Neural crest cell (in vitro differentiated cells): ENCODE measurements around the gene SLC12A1. TPM values are rescaled to one million over a fixed set of nuclear protein-coding genes. Genes with fewer than 3 reads are reported as not detected.

Experiments used
- DNase-seq: peaks from one replicate; pipeline ENCODE4 v3.0.0; 2021; ENCODE audit warnings: low read depth, mixed read lengths, low spot score
- H3K27ac Mint-ChIP-seq: one replicate; pipeline ENCODE4 v1.8.0; 2021; ENCODE audit warnings: mild to moderate bottlenecking, mixed read lengths; ENCODE audit not compliant: unreplicated experiment
- H3K27me3 Mint-ChIP-seq: 2 replicates; pipeline ENCODE4 v1.8.0; 2021; ENCODE audit warnings: low read depth, mild to moderate bottlenecking, mixed read lengths
- H3K36me3 Mint-ChIP-seq: 2 replicates; pipeline ENCODE4 v1.8.0; 2021; ENCODE audit warnings: low read depth, mild to moderate bottlenecking, mixed read lengths
- H3K4me1 Mint-ChIP-seq: 2 replicates; pipeline ENCODE4 v1.8.0; 2021; ENCODE audit warnings: mixed read lengths
- H3K4me3 Mint-ChIP-seq: one replicate; pipeline ENCODE4 v1.8.0; 2021; ENCODE audit warnings: mild to moderate bottlenecking, mixed read lengths
- H3K9me3 Mint-ChIP-seq: 2 replicates; pipeline ENCODE4 v1.8.0; 2021; ENCODE audit warnings: mixed read lengths
- total RNA-seq: library from RNA; stranded (reverse); gene quantifications from 2 replicates; pipeline ENCODE4 v1.2.1, GENCODE V29; 2021
- TF ChIP-seq, protein P1 (sequence below): fragments of 200-600 bp; sonication (generic); conservative IDR thresholded peaks from 2 replicates; pipeline ENCODE4 v1.5.0; 2021; ENCODE audit warnings: antibody characterized with exemption, mild to moderate bottlenecking

The SLC12A1 gene
- total RNA-seq, 1 donor from 2014 or later = 0.16 TPM

- TF ChIP-seq, protein P1, sequence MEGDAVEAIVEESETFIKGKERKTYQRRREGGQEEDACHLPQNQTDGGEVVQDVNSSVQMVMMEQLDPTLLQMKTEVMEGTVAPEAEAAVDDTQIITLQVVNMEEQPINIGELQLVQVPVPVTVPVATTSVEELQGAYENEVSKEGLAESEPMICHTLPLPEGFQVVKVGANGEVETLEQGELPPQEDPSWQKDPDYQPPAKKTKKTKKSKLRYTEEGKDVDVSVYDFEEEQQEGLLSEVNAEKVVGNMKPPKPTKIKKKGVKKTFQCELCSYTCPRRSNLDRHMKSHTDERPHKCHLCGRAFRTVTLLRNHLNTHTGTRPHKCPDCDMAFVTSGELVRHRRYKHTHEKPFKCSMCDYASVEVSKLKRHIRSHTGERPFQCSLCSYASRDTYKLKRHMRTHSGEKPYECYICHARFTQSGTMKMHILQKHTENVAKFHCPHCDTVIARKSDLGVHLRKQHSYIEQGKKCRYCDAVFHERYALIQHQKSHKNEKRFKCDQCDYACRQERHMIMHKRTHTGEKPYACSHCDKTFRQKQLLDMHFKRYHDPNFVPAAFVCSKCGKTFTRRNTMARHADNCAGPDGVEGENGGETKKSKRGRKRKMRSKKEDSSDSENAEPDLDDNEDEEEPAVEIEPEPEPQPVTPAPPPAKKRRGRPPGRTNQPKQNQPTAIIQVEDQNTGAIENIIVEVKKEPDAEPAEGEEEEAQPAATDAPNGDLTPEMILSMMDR = no peak
- no peak for DNase-seq
- H3K27ac Mint-ChIP-seq = no peak overlapping the region
- no peaks in the 10 kb centered on the region for H3K36me3 Mint-ChIP-seq
- peaks cover 2% of the 10 kb centered on the region for H3K27me3 Mint-ChIP-seq
- no peaks in the 10 kb centered on the region for H3K9me3 Mint-ChIP-seq
- no peak overlapping the region for H3K4me3 Mint-ChIP-seq
- H3K4me1 Mint-ChIP-seq = peaks cover 6% of the 10 kb centered on the region
These were observed 47.1 kb downstream of the SLC12A1 start for GRCh38 chr15:48253172-48253571.

DNA sequence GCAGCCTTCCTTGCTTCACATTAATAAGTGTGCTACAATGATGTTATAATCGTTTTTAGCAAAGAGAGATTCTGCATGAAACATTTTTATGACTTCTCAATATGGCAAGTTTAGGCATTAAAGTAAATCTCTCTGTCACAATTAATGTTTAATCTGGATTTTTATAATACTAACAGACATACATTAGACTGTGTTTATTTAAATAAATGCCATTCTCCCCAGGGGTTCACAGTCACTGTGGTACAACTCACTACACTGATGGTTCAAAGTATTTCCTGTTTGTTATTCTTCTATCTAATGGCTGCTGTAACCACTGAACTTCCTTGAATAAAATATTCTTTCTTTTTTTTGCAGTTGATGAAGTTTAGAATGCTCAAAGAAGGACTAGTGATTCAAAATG lies 59.0 kb downstream of the SLC12A1 start:
- Mint-ChIP-seq H3K9me3 (no peaks in the 10 kb centered on the region), H3K36me3 (no peaks in the 10 kb centered on the region), H3K27me3 (peaks cover 5% of the 10 kb centered on the region), H3K27ac (no peak overlapping the region), H3K4me1 (peaks cover 11% of the 10 kb centered on the region), H3K4me3 (no peak overlapping the region)
- no peak for DNase-seq
- TF ChIP-seq, protein P1 = no peak

DNA sequence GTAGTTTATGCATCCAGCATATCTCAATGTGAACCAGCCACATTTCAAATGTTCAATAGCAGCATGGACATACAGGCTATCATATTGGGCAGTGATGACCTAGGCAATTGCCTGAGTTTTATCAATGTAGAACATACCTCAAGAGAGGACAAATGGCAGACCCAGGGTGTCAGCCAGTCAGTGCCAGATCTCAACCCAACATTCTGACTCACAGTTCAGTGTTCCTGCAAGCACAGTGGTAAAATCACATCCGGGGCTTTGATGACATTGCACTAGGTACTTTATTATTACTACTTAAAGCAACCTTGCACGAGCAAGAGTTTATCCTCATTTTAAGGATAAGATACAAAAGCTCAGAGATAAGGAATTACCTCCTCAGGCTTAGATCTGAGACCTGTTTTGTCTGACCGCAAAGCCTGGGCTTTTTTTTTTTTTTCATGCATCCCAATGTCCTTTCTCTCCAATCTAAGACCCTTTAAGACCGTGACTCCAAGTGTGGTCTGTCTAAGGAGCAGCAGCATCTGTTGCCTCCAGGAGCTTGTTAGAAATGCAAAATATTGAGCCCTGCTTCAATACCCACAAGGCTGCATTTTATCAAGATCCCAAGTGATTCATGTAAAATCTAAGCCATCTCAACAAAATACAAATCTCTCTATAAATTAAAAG lies 60.1 kb downstream of the SLC12A1 start:
- peaks cover 5% of the 10 kb centered on the region for H3K27me3 Mint-ChIP-seq
- no peak overlapping the region for H3K4me3 Mint-ChIP-seq
- no peaks in the 10 kb centered on the region for H3K9me3 Mint-ChIP-seq
- no peaks in the 10 kb centered on the region for H3K36me3 Mint-ChIP-seq
- H3K27ac Mint-ChIP-seq = no peak overlapping the region
- DNase-seq = no peak
- peaks cover 11% of the 10 kb centered on the region for H3K4me1 Mint-ChIP-seq
- TF ChIP-seq, protein P1 = no peak

DNA sequence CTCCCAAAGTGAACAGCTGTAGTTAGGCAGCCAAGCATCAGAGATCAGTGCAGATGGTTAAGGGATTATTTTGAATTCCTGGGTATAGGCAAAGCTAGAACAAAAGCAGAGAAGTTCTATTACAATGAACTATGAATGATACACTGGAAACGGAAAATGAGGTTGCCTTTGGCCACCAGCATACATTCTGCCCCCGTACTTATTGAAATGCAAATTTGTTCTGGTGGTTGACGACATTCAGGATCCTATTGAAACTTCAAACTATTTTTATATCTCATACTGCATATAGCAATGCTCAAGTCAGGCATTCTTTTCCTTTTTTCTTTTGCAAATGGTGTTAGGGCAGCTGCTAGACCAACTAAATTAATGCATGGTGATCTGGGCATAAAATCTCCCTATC lies 61.7 kb downstream of the SLC12A1 start:
- Mint-ChIP-seq H3K4me1 (peaks cover 11% of the 10 kb centered on the region), H3K4me3 (no peak overlapping the region), H3K36me3 (no peaks in the 10 kb centered on the region), H3K27me3 (peaks cover 5% of the 10 kb centered on the region), H3K27ac (no peak overlapping the region), H3K9me3 (no peaks in the 10 kb centered on the region)
- TF ChIP-seq, protein P1 = no peak
- DNase-seq = no peak

- TF ChIP-seq, protein P1 = no peak
- Mint-ChIP-seq H3K4me3 (no peak overlapping the region), H3K4me1 (no peaks in the 10 kb centered on the region), H3K9me3 (no peaks in the 10 kb centered on the region), H3K36me3 (no peaks in the 10 kb centered on the region), H3K27me3 (no peaks in the 10 kb centered on the region), H3K27ac (no peak overlapping the region)
- DNase-seq = no peak
These were observed 66.9 kb downstream of the SLC12A1 start for GRCh38 chr15:48273049-48273448.
